ENCODE measurements around the gene ARHGAP22.
"Not testable (repeated sequence)": the region's sequence is repeated elsewhere in the genome, so short reads cannot be mapped to it uniquely, and the experiment has no call there.

ARHGAP22 gene

GRCh38 chr10:48437546-48437945 lies 167.3 kb downstream of the ARHGAP22 start:
- Histone ChIP-seq H3K4me1 (no peaks in the 10 kb centered on the region), H3K36me3 (replicated peaks) (no peaks in the 10 kb centered on the region), H3K27me3 (ENCODE audit: low read depth) (no peaks in the 10 kb centered on the region), H3K9me3 (no peaks in the 10 kb centered on the region), H3K4me3 (no peak overlapping the region)
- in situ Hi-C loops (cut with MboI; ENCODE audit: low sequenced_read_pairs): no loop called here
- no peak for DNase-seq (ENCODE audit: low spot score in 2 of 2)

GRCh38 chr10:48431871-48432270 lies 173.0 kb downstream of the ARHGAP22 start:
- Histone ChIP-seq H3K4me3 (no peak overlapping the region), H3K4me1 (no peaks in the 10 kb centered on the region), H3K27me3 (ENCODE audit: low read depth) (no peaks in the 10 kb centered on the region), H3K36me3 (replicated peaks) (no peaks in the 10 kb centered on the region), H3K9me3 (no peaks in the 10 kb centered on the region)
- in situ Hi-C loops (cut with MboI; ENCODE audit: low sequenced_read_pairs): no loop called here
- DNase-seq (ENCODE audit: low spot score in 2 of 2): no peak

- DNase-seq (ENCODE audit: low spot score in 2 of 2): no peak
- Histone ChIP-seq H3K9me3 (no peaks in the 10 kb centered on the region), H3K4me3 (no peak overlapping the region), H3K36me3 (replicated peaks) (no peaks in the 10 kb centered on the region), H3K27me3 (ENCODE audit: low read depth) (no peaks in the 10 kb centered on the region), H3K4me1 (no peaks in the 10 kb centered on the region)
- in situ Hi-C loops (cut with MboI; ENCODE audit: low sequenced_read_pairs): no loop called here
Measured at GRCh38 chr10:48430402-48430993, 174.4 kb downstream of the ARHGAP22 start.

- H3K36me3 ChIP-seq (replicated peaks): no peaks in the 10 kb centered on the region
- H3K4me3 ChIP-seq: no peak overlapping the region
- H3K4me1 ChIP-seq: no peaks in the 10 kb centered on the region
- no peak for DNase-seq (ENCODE audit: low spot score in 2 of 2)
- no peaks in the 10 kb centered on the region for H3K9me3 ChIP-seq
- in situ Hi-C loops (cut with MboI; ENCODE audit: low sequenced_read_pairs): no loop called here
- no peaks in the 10 kb centered on the region for H3K27me3 ChIP-seq (ENCODE audit: low read depth)
Measured at GRCh38 chr10:48429309-48429708, 175.6 kb downstream of the ARHGAP22 start.

- Histone ChIP-seq H3K9me3 (no peaks in the 10 kb centered on the region), H3K27me3 (ENCODE audit: low read depth) (no peaks in the 10 kb centered on the region), H3K36me3 (replicated peaks) (no peaks in the 10 kb centered on the region), H3K4me1 (no peaks in the 10 kb centered on the region), H3K4me3 (no peak overlapping the region)
- no peak for DNase-seq (ENCODE audit: low spot score in 2 of 2)
- in situ Hi-C loops (cut with MboI; ENCODE audit: low sequenced_read_pairs): no loop called here
Measured at GRCh38 chr10:48428896-48429295, 176.0 kb downstream of the ARHGAP22 start.

GRCh38 chr10:48423884-48424283 lies 181.0 kb downstream of the ARHGAP22 start:
- in situ Hi-C loops (cut with MboI; ENCODE audit: low sequenced_read_pairs): no loop called here
- H3K4me1 ChIP-seq: no peaks in the 10 kb centered on the region
- H3K36me3 ChIP-seq (replicated peaks): no peaks in the 10 kb centered on the region
- no peaks in the 10 kb centered on the region for H3K27me3 ChIP-seq (ENCODE audit: low read depth)
- no peak for DNase-seq (ENCODE audit: low spot score in 2 of 2)
- H3K4me3 ChIP-seq: no peak overlapping the region
- no peaks in the 10 kb centered on the region for H3K9me3 ChIP-seq

GRCh38 chr10:48421862-48422261 lies 183.0 kb downstream of the ARHGAP22 start:
- H3K9me3 ChIP-seq; H3K4me1 ChIP-seq; H3K36me3 ChIP-seq (replicated peaks); H3K4me3 ChIP-seq; H3K27me3 ChIP-seq (ENCODE audit: low read depth); DNase-seq (ENCODE audit: low spot score in 2 of 2); in situ Hi-C loops (cut with MboI; ENCODE audit: low sequenced_read_pairs): not testable (repeated sequence)

- Histone ChIP-seq H3K27me3 (ENCODE audit: low read depth) (no peaks in the 10 kb centered on the region), H3K4me3 (no peak overlapping the region), H3K9me3 (no peaks in the 10 kb centered on the region), H3K36me3 (replicated peaks) (no peaks in the 10 kb centered on the region), H3K4me1 (peaks cover 11% of the 10 kb centered on the region)
- in situ Hi-C loops (cut with MboI; ENCODE audit: low sequenced_read_pairs): no loop called here
- DNase-seq (ENCODE audit: low spot score in 2 of 2): no peak
Measured at GRCh38 chr10:48419714-48420113, 185.2 kb downstream of the ARHGAP22 start.

GRCh38 chr10:48418189-48418788 lies 186.6 kb downstream of the ARHGAP22 start:
- no peak overlapping the region for H3K4me3 ChIP-seq

GRCh38 chr10:48417374-48417773 lies 187.5 kb downstream of the ARHGAP22 start:
- no peaks in the 10 kb centered on the region for H3K36me3 ChIP-seq (replicated peaks)
- H3K9me3 ChIP-seq: no peaks in the 10 kb centered on the region
- DNase-seq (ENCODE audit: low spot score in 2 of 2): no peak
- H3K4me3 ChIP-seq: no peak overlapping the region
- H3K4me1 ChIP-seq: peaks cover 12% of the 10 kb centered on the region
- in situ Hi-C loops (cut with MboI; ENCODE audit: low sequenced_read_pairs): no loop called here
- H3K27me3 ChIP-seq (ENCODE audit: low read depth): no peaks in the 10 kb centered on the region

More at GRCh38 chr10:48418189-48418788, 186.6 kb downstream of the ARHGAP22 start:
- no peaks in the 10 kb centered on the region for H3K27me3 ChIP-seq (ENCODE audit: low read depth)
- DNase-seq (ENCODE audit: low spot score in 2 of 2): no peak
- H3K4me1 ChIP-seq: peaks cover 12% of the 10 kb centered on the region
- in situ Hi-C loops (cut with MboI; ENCODE audit: low sequenced_read_pairs): no loop called here
- no peaks in the 10 kb centered on the region for H3K36me3 ChIP-seq (replicated peaks)
- H3K9me3 ChIP-seq: no peaks in the 10 kb centered on the region

- H3K9me3 ChIP-seq: no peaks in the 10 kb centered on the region
- no peaks in the 10 kb centered on the region for H3K36me3 ChIP-seq (replicated peaks)
- no peaks in the 10 kb centered on the region for H3K27me3 ChIP-seq (ENCODE audit: low read depth)
- no peak for DNase-seq (ENCODE audit: low spot score in 2 of 2)
- H3K4me3 ChIP-seq: no peak overlapping the region
- H3K4me1 ChIP-seq: peaks cover 12% of the 10 kb centered on the region
- in situ Hi-C loops (cut with MboI; ENCODE audit: low sequenced_read_pairs): no loop called here
Measured at GRCh38 chr10:48416584-48417232, 188.2 kb downstream of the ARHGAP22 start.

GRCh38 chr10:48414778-48415177 lies 190.1 kb downstream of the ARHGAP22 start:
- Histone ChIP-seq H3K36me3 (replicated peaks) (no peaks in the 10 kb centered on the region), H3K9me3 (no peaks in the 10 kb centered on the region), H3K4me3 (no peak overlapping the region), H3K27me3 (ENCODE audit: low read depth) (no peaks in the 10 kb centered on the region), H3K4me1 (peaks cover 12% of the 10 kb centered on the region)
- DNase-seq (ENCODE audit: low spot score in 2 of 2): no peak
- in situ Hi-C loops (cut with MboI; ENCODE audit: low sequenced_read_pairs): no loop called here

GRCh38 chr10:48414160-48414559 lies 190.7 kb downstream of the ARHGAP22 start:
- Histone ChIP-seq H3K36me3 (replicated peaks) (no peaks in the 10 kb centered on the region), H3K4me3 (no peak overlapping the region), H3K9me3 (no peaks in the 10 kb centered on the region), H3K4me1 (peaks cover 12% of the 10 kb centered on the region), H3K27me3 (ENCODE audit: low read depth) (no peaks in the 10 kb centered on the region)
- in situ Hi-C loops (cut with MboI; ENCODE audit: low sequenced_read_pairs): no loop called here
- no peak for DNase-seq (ENCODE audit: low spot score in 2 of 2)

- no peaks in the 10 kb centered on the region for H3K36me3 ChIP-seq (replicated peaks)
- no peaks in the 10 kb centered on the region for H3K27me3 ChIP-seq (ENCODE audit: low read depth)
- no peak for DNase-seq (ENCODE audit: low spot score in 2 of 2)
- no peaks in the 10 kb centered on the region for H3K9me3 ChIP-seq
- in situ Hi-C loops (cut with MboI; ENCODE audit: low sequenced_read_pairs): no loop called here
- no peak overlapping the region for H3K4me3 ChIP-seq
- peaks cover 12% of the 10 kb centered on the region for H3K4me1 ChIP-seq
Measured at GRCh38 chr10:48412933-48413332, 191.9 kb downstream of the ARHGAP22 start.

Measured in HAP-1 (cell line).